Epithelial cell of prostate (primary cell): ENCODE results near the gene ZNF697.
"Not testable (repeated sequence)": the region's sequence is repeated elsewhere in the genome, so short reads cannot be mapped to it uniquely, and the experiment has no call there.

Source experiments
- DNase-seq: peaks from one replicate; pipeline ENCODE4 v3.0.0-alpha.2; 2011; ENCODE audit warnings: low read depth, low spot score
- H3K27ac ChIP-seq: fragments of 450-650 bp; 2 replicates; pipeline ENCODE4 v1.5.1; 2017; ENCODE audit warnings: mild to moderate bottlenecking

ZNF697 gene

GRCh38 chr1:119647734-119648619 is at the start of gene ZNF697:
Gene ZNF697 (minus strand): TSS chr1:119648266. CDS start chr1:119626100, 22,166 bp downstream.
- H3K27ac ChIP-seq = peak within 1 kb of the TSS; percentile 75
- DNase-seq = peak; percentile 90

DNA sequence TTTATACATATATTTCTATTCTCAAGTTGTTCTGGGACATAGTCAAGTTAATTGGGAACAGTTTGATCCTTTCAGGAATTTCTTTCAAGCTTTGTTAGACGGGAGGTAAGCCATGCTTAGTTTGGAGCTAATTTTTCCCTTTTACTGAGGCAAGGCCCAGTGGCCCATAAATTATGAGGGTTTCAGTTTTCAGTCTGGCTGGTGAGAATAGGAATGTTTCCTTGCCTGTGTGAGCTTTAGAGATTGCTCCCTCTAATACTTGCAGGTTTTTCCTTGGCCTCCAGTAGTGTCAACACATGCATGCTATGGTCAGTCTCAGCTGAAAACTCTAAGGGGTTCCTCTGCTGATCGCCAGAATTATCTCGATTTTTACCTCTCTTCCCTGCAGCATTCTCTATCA is 49.5 kb upstream of the ZNF697 start:
- no peak for DNase-seq

GRCh38 chr1:119696863-119697262 is 48.8 kb upstream of the ZNF697 start:
- H3K27ac ChIP-seq, DNase-seq: not testable (repeated sequence)

More for the DNA sequence above, 49.5 kb upstream of the ZNF697 start:
- no peak overlapping the region for H3K27ac ChIP-seq

DNA sequence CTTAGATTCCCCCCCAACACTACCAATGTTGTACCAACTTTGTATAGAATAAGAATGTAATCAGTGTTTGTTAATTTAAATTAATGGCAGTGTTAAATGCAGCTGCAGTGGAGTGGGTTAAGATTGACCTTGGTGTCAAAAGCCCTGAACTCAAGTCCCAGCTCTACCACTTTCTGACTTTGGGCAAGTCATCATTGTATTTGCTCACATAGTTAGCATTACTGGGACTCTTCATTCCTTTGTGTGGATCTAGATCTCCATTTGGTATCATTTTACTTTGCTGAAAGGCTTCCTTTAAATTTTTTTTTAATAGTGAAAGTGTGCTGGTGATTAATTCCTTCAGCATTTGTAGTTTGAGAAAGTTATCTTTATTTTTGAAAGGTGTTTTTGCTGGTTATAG is 41.4 kb upstream of the ZNF697 start:
- DNase-seq = no peak
- no peak overlapping the region for H3K27ac ChIP-seq

- no peak overlapping the region for H3K27ac ChIP-seq
- DNase-seq = no peak
Measured at GRCh38 chr1:119688810-119689209, 40.7 kb upstream of the ZNF697 start.

DNA sequence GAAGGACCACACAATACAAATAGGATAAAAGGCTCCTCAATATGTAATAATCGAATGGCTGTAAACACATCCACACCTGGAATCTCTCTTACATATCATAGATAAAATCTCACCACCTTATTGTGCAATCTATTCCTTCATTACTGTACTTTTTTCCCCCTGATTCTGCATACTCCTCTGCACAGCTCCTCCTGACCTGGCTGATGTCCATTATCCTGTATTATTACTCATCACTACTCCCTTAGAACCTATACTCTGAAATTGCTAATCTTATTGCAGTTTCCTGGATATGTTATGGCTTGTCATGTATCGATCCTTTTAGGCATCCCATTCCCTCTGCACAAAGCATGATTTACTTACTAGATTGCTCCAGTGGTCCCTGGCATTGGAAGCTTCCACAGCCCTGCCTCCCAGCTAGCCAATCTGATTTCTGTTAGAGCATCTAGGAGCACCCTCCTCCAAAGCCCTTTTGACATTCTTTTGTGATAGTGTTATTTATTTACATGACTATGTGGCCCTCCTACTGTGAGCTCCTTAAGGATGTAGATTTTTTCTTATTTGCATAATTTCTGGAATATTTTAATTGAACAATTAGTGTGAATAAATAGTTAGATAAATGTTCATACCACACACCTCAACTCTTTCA is 39.5 kb upstream of the ZNF697 start:
- DNase-seq = no peak
- peak overlapping the region; percentile 72 for H3K27ac ChIP-seq

GRCh38 chr1:119686661-119687060 is 38.6 kb upstream of the ZNF697 start:
- peak; percentile 87 for DNase-seq
- H3K27ac ChIP-seq = peak overlapping the region; percentile 72

- H3K27ac ChIP-seq = no peak overlapping the region
- DNase-seq = no peak
Measured at GRCh38 chr1:119683893-119684292, 35.8 kb upstream of the ZNF697 start.

- DNase-seq = no peak
- H3K27ac ChIP-seq = no peak overlapping the region
Measured at GRCh38 chr1:119682141-119682540, 34.1 kb upstream of the ZNF697 start.

- no peak for DNase-seq
- H3K27ac ChIP-seq = no peak overlapping the region
Measured at GRCh38 chr1:119681560-119681959, 33.5 kb upstream of the ZNF697 start.

- H3K27ac ChIP-seq = no peak overlapping the region
- DNase-seq = no peak
Measured at GRCh38 chr1:119680723-119681122, 32.7 kb upstream of the ZNF697 start.

- H3K27ac ChIP-seq = no peak overlapping the region
- no peak for DNase-seq
Measured at GRCh38 chr1:119680193-119680592, 32.1 kb upstream of the ZNF697 start.

DNA sequence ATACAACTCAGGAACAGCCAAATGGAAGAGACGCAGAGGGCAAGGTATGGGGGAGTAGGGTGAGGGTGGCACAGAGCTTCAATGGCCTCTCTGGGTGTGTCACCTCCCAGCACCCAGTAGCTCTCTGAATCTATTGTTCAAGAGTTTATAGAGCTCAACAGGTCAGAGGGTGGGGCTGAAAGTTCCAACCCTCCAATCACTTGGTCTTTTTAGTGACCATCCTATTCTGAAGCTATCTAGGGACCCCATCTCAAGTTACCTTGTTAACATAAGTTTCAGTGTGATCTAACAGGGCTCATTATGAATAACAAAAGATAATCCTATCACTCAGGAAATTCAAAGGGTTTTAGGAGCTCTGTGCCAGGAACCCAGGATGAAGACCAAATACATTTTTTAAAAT is 31.2 kb upstream of the ZNF697 start:
- no peak overlapping the region for H3K27ac ChIP-seq
- DNase-seq = no peak

- H3K27ac ChIP-seq = no peak overlapping the region
- DNase-seq = no peak
Measured at GRCh38 chr1:119676571-119677206, 28.6 kb upstream of the ZNF697 start.

DNA sequence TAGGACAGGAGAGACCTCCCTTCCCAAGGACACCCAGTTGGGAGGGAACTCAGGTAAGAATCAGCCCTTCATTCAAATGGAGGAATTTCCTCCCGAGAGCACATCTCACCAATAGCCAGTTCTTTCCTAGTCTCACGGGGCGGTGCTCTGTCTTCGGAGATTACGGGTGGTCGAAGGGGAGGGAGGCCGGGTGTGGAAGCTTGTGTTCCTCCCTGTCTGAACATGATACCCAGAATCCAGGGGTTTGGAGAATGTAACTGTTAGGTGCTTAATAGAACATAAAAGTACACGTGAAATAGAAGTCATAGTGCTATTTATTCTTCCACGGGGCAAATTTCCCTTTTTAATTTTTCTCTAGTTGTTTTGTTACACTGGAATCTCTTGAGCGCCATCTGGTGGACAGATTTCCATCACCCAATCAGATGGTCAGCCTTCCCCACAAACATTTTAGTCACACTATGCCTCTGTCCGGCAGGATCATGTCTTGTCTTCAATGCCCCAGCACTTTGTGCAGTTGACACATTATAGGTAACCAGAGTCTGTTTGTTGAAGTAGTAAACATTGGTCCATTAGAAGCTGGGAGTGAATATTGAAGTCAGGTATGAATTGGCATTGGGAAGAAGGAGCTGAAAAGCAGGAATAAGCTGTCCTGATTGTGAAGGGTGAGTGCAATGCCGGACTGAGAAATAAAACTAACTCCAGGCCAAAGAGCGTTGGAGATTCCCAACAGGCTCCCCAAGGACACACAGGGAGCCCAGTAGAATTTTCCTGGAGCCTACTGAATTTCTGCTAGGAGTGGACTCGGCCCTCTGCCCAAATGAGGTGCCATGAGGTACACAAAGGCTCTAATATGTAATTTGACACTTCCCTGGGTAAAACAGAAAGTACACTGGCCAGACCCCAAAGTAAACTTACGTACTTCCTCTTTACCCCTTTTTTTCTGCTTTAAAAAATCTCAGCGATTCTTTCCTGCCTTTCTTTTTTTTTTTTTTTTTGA is 27.6 kb upstream of the ZNF697 start:
- DNase-seq = no peak
- peak overlapping the region; percentile 91 for H3K27ac ChIP-seq

DNA sequence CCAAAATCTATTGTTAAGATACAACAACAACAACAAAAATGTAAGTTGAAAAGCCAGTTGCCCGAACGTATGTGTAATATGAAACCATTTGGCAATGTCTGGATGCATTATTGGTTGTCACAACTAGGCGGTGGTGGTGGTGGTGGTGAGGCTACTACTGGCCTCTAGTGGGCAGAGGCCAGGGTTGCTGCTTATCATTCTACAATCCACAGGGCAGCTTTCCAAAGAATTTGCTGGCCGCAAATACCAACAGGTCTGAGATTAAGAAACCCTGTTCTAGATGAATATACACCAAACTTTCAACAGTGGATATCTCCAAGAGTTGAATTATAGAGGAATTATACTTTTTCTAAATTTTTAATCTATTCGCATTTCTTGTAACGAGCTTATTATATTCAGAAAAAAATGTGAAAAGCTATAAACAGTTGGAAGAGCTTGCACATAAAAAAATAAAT is 26.8 kb upstream of the ZNF697 start:
- H3K27ac ChIP-seq = peak overlapping the region; percentile 91
- peak; percentile 86 for DNase-seq

GRCh38 chr1:119674111-119674526 is 26.1 kb upstream of the ZNF697 start:
- H3K27ac ChIP-seq = peak overlapping the region; percentile 91
- peak; percentile 78 for DNase-seq

DNA sequence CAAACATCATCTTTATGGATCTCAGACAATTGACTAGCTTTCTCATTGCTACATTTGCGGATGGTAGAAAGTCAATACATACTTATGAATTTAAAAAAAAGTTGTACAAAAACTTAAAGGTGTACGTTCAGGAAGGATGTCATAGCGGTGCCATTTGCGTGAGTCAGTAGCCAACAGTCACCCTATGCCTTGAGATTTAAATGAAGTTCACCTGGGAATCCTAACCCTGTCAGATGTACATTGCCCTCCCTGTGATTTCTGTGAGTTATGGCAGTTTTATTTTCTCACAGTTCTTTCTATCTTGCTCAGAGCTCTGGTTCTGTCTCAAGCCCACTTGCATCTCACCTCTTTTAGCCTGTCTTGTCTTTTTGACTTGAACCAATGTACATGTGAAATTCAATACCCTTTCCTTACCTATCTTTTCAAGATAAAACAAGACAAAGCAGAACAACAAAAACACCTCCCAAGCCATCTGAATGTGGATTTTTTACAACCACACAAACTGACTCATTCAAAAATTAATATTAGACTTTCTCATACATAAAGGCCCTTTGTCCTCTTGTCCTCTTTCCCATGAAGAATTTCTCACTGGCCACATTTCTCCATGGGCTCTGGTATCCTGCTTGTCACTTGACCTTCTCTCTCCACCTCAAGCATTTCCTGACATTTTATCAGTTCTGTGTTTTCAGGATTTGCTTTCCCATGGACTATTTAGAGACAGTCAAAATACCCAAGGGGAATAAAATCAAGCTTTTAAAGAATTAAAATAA is 25.3 kb upstream of the ZNF697 start:
- peak overlapping the region; percentile 91 for H3K27ac ChIP-seq

DNA sequence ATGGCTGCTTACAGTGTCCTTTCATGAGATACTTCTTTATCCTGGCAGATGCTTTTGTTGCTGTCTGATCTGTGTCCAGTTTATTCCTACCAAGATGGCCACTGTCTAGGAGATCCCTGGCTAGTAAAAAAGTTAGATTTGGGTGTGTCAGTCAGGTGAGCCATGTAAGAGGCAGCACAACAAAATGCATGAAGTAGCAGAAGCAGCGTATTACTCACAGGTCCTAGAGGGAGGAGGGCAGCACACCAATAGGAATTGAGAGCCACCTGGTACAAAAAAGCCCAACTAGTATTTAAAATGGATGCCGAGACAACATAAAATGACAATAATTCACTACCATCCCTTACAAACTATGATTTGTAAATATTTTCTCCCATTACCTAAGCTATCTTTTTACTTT is 22.8 kb upstream of the ZNF697 start:
- no peak for DNase-seq
- no peak overlapping the region for H3K27ac ChIP-seq

More for the DNA sequence above, 25.3 kb upstream of the ZNF697 start:
- DNase-seq = no peak
